Neural progenitor cell (in vitro differentiated cells): Measurements from ENCODE around the gene LPCAT2.

Source experiments
- CTCF ChIP-seq: fragments of 200-600 bp; sonication (generic); IDR thresholded peaks from 2 replicates; pipeline ENCODE4 v1.5.1; 2017; ENCODE audit warnings: antibody characterized with exemption, mild to moderate bottlenecking
- EZH2 ChIP-seq: fragments of 200-600 bp; sonication (generic); IDR thresholded peaks from 2 replicates; pipeline ENCODE4 v1.6.1; 2017; ENCODE audit warnings: antibody characterized with exemption, mild to moderate bottlenecking, moderate library complexity
- EZH2phosphoT487 ChIP-seq: fragments of 200-600 bp; sonication (generic); IDR thresholded peaks from 2 replicates; pipeline ENCODE4 v1.6.1; 2017; ENCODE audit warnings: antibody characterized with exemption

GRCh38 chr16:55513616-55514015 is 4.7 kb downstream of the LPCAT2 start:
- TF ChIP-seq EZH2 (no peak), CTCF (no peak), EZH2phosphoT487 (no peak)
